Nephron (organoid): ENCODE results near the gene GABARAP.

Experiments used
- H3K27ac Mint-ChIP-seq, 3 experiments: 2 replicates each; pipeline ENCODE4 v1.8.0; 2020; ENCODE audit warnings: mixed read lengths in 3 of 3, mild to moderate bottlenecking in 2 of 3, moderate library complexity in 1 of 3
- H3K27me3 Mint-ChIP-seq: 2 replicates; pipeline ENCODE4 v1.8.0; 2021; ENCODE audit warnings: low read depth, mild to moderate bottlenecking, moderate library complexity, mixed read lengths
- H3K36me3 Mint-ChIP-seq: 2 replicates; pipeline ENCODE4 v1.8.0; 2020; ENCODE audit warnings: low read depth, mixed read lengths
- H3K4me1 Mint-ChIP-seq: 2 replicates; pipeline ENCODE4 v1.8.0; 2020; ENCODE audit warnings: mixed read lengths
- H3K4me3 Mint-ChIP-seq, 3 experiments: 2 replicates each; pipeline ENCODE4 v1.8.0; 2020; ENCODE audit warnings: mild to moderate bottlenecking in 3 of 3, mixed read lengths in 3 of 3, moderate library complexity in 2 of 3
- H3K9me3 Mint-ChIP-seq: 2 replicates; pipeline ENCODE4 v1.8.0; 2020; ENCODE audit warnings: mixed read lengths
- TF ChIP-seq, protein P1 (sequence below), 3 experiments: fragments of 200-600 bp; sonication (generic); IDR thresholded peaks; one replicate each; pipeline ENCODE4 v1.5.0; 2021; ENCODE audit warnings: antibody characterized with exemption in 3 of 3; ENCODE audit not compliant: unreplicated experiment in 3 of 3

The GABARAP gene

DNA sequence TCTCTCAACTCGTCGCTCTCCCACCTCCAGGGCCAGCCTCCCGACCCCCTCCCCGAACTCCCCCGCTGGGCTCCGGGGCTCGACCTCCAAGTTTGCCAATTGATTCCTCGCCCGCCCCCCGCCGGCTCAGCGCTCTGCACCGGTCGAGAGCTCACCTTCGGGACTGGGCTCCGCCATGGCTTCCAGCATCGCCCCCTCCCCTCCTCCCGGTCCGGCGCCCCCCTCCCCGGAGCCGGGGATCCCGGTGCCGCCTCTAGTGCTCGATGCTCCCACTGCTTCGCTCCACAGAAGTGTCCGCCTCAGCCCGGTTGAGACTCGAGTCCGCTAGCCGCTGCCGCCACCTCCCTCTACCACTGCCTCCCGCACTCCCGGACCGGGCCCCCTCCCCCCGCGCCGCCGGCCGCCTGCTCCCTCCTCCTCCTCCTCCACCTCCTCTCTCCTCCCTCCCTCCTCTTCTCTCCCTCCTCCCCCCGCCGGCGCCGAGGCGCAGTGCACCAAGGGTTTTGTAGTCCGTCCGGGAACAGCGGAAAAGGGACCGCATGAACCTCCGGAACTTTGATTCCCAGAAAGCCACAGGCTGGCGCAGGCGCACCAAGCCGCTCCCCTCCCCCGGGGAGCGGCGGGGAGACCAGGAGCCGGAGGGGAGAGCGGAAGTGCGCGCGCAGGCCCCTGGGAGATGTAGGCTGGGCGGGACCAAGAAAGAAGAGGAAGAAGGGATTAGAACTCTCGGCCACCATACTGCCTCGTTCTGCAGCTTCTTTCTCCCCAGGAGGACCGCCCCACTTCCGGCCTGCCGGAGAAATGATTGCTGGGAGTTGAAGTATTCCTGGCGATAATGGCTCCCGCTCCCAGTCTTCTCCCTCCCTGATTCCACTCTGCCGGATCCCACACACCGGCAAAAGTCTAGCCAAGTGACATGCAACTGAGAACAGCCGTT, 2.9 kb downstream of the GABARAP start, which contains the start of gene PHF23:
Gene PHF23, minus strand, starts transcription at position 367 of the 937 bp plus-strand sequence. Its CDS starts 178 bp downstream, at position 189.
- Mint-ChIP-seq H3K27ac (peak within 1 kb of the TSS; percentile 99), H3K4me3 (peak within 1 kb of the TSS; percentile 96 to 100 (median 96)), H3K9me3 (no peaks in the 10 kb centered on the region), H3K36me3 (peaks cover 63% of the 10 kb centered on the region), H3K4me1 (peaks cover 52% of the 10 kb centered on the region), H3K27me3 (no peaks in the 10 kb centered on the region)
- TF ChIP-seq, protein P1, sequence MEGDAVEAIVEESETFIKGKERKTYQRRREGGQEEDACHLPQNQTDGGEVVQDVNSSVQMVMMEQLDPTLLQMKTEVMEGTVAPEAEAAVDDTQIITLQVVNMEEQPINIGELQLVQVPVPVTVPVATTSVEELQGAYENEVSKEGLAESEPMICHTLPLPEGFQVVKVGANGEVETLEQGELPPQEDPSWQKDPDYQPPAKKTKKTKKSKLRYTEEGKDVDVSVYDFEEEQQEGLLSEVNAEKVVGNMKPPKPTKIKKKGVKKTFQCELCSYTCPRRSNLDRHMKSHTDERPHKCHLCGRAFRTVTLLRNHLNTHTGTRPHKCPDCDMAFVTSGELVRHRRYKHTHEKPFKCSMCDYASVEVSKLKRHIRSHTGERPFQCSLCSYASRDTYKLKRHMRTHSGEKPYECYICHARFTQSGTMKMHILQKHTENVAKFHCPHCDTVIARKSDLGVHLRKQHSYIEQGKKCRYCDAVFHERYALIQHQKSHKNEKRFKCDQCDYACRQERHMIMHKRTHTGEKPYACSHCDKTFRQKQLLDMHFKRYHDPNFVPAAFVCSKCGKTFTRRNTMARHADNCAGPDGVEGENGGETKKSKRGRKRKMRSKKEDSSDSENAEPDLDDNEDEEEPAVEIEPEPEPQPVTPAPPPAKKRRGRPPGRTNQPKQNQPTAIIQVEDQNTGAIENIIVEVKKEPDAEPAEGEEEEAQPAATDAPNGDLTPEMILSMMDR (IDR thresholded peaks at IDR 0.05; ENCODE audit: unreplicated experiment in 3 of 3) = no peak

DNA sequence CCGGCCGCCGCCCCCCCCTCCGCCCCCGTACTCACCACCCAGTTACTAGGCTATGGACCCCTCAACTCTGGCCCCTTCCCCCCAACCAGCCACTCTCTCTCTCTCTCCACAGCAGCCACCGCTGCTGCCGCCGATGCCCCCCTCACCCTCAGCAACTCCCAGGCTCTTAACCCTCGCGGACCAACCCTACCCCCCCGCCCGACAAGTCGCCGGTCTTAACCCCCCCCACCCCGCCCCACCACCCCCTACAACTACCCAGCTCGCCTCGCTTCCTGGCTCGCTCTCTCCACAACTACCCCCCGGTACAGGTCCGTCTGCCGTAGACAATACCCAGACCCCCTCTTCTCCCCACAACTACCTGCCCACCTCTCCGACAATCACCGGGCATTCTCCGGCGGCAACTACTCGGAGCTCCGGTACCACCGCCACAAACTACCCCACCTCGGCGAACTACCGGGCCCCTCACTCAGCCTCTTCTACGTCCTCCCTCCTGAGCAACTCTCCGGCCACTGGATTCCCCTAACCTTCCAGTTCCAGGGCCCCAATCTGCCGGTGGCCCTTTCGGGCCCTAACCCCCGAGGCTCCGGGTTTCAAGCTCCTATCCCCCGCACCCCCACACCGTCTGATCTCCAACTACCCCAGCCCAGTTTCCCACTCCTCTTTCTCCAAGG, 3.7 kb downstream of the GABARAP start:
- no peaks in the 10 kb centered on the region for H3K27me3 Mint-ChIP-seq

DNA sequence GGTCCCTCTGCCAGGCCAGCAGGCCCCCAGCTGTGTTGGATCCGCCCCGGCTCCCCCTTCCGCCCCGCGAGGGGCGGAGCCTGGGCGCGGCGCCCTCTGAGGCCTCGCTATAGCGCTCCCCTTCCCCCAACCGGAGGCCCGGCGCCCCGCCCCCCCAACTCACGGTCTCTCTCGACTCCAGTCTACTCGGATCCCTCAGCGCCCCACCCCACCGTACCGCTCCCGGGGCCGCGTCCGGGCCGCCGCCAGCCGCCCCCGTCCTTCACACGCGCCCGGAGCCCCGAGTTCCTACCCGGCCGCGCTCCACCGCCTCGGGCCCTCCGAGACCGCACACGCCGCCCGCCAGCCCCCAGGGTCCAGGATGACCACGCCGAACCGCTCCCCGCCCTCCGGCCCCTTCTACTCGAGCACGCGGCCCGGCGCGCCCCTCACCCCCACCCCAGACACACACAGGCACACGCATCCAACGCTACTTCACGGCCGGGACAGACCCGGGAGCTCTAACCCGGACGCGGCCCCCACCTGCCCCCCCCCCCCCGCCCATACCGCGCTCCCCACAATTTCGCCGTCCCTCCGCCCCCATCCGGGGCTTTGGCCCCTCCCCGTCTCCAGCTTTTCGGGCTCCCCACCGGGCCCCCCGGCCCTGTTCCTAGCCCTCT, 4.4 kb downstream of the GABARAP start:
- Mint-ChIP-seq H3K27me3 (no peaks in the 10 kb centered on the region), H3K4me3 (peak overlapping the region; percentile 96 to 100 (median 96)), H3K27ac (peak overlapping the region; percentile 99), H3K4me1 (peaks cover 58% of the 10 kb centered on the region), H3K9me3 (no peaks in the 10 kb centered on the region), H3K36me3 (peaks cover 57% of the 10 kb centered on the region)
- TF ChIP-seq, protein P1 (IDR thresholded peaks at IDR 0.05; ENCODE audit: unreplicated experiment in 3 of 3) = no peak

More for the DNA sequence above, 3.7 kb downstream of the GABARAP start:
- H3K27ac Mint-ChIP-seq = peak overlapping the region; percentile 99
- TF ChIP-seq, protein P1 (IDR thresholded peaks at IDR 0.05; ENCODE audit: unreplicated experiment in 3 of 3) = no peak
- H3K9me3 Mint-ChIP-seq = no peaks in the 10 kb centered on the region
- H3K4me3 Mint-ChIP-seq = peak overlapping the region; percentile 96 to 100 (median 96)
- peaks cover 56% of the 10 kb centered on the region for H3K4me1 Mint-ChIP-seq
- H3K36me3 Mint-ChIP-seq = peaks cover 60% of the 10 kb centered on the region

DNA sequence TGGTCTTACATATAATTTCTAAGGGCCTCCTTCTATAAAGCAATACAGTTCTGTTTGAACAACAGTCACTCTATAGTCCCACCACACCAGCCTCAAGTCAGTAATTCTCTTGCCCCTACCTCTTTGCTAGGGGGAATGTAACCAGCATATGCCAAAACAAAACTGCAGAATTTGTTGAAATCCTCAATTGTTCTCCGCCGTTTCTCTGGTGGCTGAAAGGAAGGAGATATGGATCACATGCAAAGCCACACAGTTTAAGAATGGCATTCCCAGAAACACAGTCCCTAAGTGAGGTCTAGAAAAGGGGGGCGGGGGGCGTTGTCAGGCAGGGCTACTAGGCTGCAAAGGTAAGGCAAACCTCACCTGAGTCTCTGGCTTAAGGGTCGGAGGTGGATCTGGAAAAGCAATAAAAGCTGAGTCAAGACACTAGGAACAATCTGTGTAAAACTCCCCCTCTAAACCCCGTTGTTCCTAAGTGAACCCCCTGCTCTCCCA, 4.9 kb downstream of the GABARAP start:
- peak overlapping the region; percentile 96 to 100 (median 96) for H3K4me3 Mint-ChIP-seq
- no peaks in the 10 kb centered on the region for H3K27me3 Mint-ChIP-seq
- peaks cover 56% of the 10 kb centered on the region for H3K4me1 Mint-ChIP-seq
- H3K36me3 Mint-ChIP-seq = peaks cover 53% of the 10 kb centered on the region
- TF ChIP-seq, protein P1 (IDR thresholded peaks at IDR 0.05; ENCODE audit: unreplicated experiment in 3 of 3) = no peak
- H3K27ac Mint-ChIP-seq = peak overlapping the region; percentile 99
- H3K9me3 Mint-ChIP-seq = no peaks in the 10 kb centered on the region

DNA sequence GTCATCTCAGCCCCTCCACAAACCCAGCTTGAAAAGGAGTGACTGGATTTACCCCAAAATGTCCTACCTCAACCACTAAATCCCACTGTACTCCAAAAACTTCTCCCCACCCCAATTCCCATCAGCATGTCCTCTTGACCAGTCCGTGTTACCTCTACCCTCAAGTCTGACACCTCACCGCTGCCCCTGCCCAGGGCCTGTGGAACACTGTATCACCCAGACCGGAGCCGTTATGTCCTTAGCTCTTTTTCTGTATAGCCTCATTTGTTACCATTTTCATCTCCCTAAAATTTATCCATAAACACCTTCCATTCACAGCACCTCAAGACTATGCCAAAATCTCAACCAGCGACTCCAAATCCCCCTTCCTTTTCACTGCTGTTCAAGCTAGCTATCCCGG, 5.4 kb downstream of the GABARAP start:
- TF ChIP-seq, protein P1 (IDR thresholded peaks at IDR 0.05; ENCODE audit: unreplicated experiment in 3 of 3) = no peak
- Mint-ChIP-seq H3K4me3 (peak overlapping the region; percentile 96 to 100 (median 96)), H3K4me1 (peaks cover 57% of the 10 kb centered on the region), H3K36me3 (peaks cover 54% of the 10 kb centered on the region), H3K27ac (peak overlapping the region; percentile 99), H3K9me3 (no peaks in the 10 kb centered on the region), H3K27me3 (no peaks in the 10 kb centered on the region)
